Measurements from ENCODE around the gene DCAF4.

The DCAF4 gene

GRCh38 chr14:72986214-72986613 lies 60.0 kb downstream of the DCAF4 start:
- no peak for TF ChIP-seq CTCF (IDR thresholded peaks at IDR 0.05; ENCODE audit: low read depth, low read length)
- no peak for DNase-seq (ENCODE audit: extremely low read depth, low read depth)

GRCh38 chr14:72986857-72987256 lies 60.6 kb downstream of the DCAF4 start:
- no peak for TF ChIP-seq CTCF (IDR thresholded peaks at IDR 0.05; ENCODE audit: low read depth, low read length)
- DNase-seq (ENCODE audit: extremely low read depth, low read depth): no peak

- DNase-seq (ENCODE audit: extremely low read depth, low read depth): no peak
- no peak for TF ChIP-seq CTCF (IDR thresholded peaks at IDR 0.05; ENCODE audit: low read depth, low read length)
Measured at GRCh38 chr14:72990171-72990570, 63.9 kb downstream of the DCAF4 start.

- no peak for DNase-seq (ENCODE audit: extremely low read depth, low read depth)
- no peak for TF ChIP-seq CTCF (IDR thresholded peaks at IDR 0.05; ENCODE audit: low read depth, low read length)
Measured at GRCh38 chr14:72996916-72997315, 70.7 kb downstream of the DCAF4 start.

- no peak for TF ChIP-seq CTCF (IDR thresholded peaks at IDR 0.05; ENCODE audit: low read depth, low read length)
- no peak for DNase-seq (ENCODE audit: extremely low read depth, low read depth)
Measured at GRCh38 chr14:72998252-72998903, 72.1 kb downstream of the DCAF4 start.

GRCh38 chr14:72999316-72999715 lies 73.1 kb downstream of the DCAF4 start:
- TF ChIP-seq CTCF (IDR thresholded peaks at IDR 0.05; ENCODE audit: low read depth, low read length): no peak
- no peak for DNase-seq (ENCODE audit: extremely low read depth, low read depth)

- no peak for TF ChIP-seq CTCF (IDR thresholded peaks at IDR 0.05; ENCODE audit: low read depth, low read length)
- no peak for DNase-seq (ENCODE audit: extremely low read depth, low read depth)
Measured at GRCh38 chr14:73000073-73000472, 73.8 kb downstream of the DCAF4 start.
